ENCODE results near the gene PTPN9.
"Not testable (repeated sequence)": the region's sequence is repeated elsewhere in the genome, so short reads cannot be mapped to it uniquely, and the experiment has no call there.

PTPN9 gene

DNA sequence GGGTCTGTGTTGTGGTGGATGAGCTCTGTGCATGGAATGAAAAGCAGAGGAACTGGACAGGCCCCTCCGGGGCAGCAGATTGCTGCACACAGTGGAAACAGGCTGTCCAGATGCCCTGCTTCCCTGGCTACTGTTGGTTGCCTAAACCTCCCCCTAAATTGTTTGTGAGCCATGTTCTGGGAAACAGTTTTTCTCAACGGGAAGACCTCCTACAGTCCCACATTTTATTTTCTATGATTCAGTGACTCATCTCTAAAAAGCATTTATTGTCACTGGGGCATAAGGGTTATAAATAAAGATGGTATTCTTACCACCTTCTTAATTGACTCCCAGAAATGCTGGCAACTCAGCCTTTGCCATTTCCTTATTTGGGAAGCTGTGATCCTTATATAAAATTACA lies 20.3 kb upstream of the PTPN9 start:
- Histone ChIP-seq H3K9ac (ENCODE audit: low read length in 5 of 5) (no peak overlapping the region), H3K4me3 (ENCODE audit: low read depth in 1 of 5, low read length in 5 of 5) (no peak overlapping the region), H3K9me3 (ENCODE audit: control insufficient read depth in 5 of 5, low read length in 5 of 5) (no peaks in the 10 kb centered on the region), H3K27ac (ENCODE audit: low read depth, low read length) (no peak overlapping the region), H3K27me3 (ENCODE audit: control insufficient read depth in 5 of 5, insufficient read depth in 4 of 5, low read length in 5 of 5) (no peaks in the 10 kb centered on the region), H3K4me1 (ENCODE audit: control insufficient read depth in 5 of 5, insufficient read depth in 5 of 5, low read length in 5 of 5) (peaks cover 0 to 4% (median 2%) of the 10 kb centered on the region in 5 donors), H3K36me3 (ENCODE audit: control insufficient read depth in 5 of 5, insufficient read depth in 5 of 5, low read length in 5 of 5) (peaks cover 12 to 82% (median 58%) of the 10 kb centered on the region in 5 donors)

DNA sequence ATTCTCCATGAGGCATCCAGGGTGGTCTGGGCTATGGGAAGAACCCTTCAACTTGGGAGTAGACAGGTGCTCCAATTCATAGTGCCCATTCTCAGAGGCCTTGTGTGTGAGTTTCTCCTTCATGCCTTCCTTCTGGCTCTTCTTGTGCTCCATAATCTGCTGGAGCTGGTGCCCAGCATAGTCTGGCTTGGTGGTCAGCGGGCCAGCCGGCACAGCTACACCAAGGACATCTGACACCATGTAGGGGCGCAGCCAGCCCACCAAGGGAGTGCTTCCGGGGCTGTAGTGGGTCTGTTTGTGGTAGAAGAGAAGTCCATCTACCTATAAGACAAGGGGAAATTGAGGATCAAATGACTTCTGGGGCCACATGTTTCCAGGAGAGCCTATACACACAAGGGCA lies 19.2 kb upstream of the PTPN9 start:
- Histone ChIP-seq H3K27me3 (ENCODE audit: control insufficient read depth in 5 of 5, insufficient read depth in 4 of 5, low read length in 5 of 5) (no peaks in the 10 kb centered on the region), H3K27ac (ENCODE audit: low read depth, low read length) (no peak overlapping the region), H3K4me3 (ENCODE audit: low read depth in 1 of 5, low read length in 5 of 5) (no peak overlapping the region), H3K36me3 (ENCODE audit: control insufficient read depth in 5 of 5, insufficient read depth in 5 of 5, low read length in 5 of 5) (peaks cover 12 to 74% (median 56%) of the 10 kb centered on the region in 5 donors), H3K4me1 (ENCODE audit: control insufficient read depth in 5 of 5, insufficient read depth in 5 of 5, low read length in 5 of 5) (peaks cover 0 to 4% (median 2%) of the 10 kb centered on the region in 5 donors), H3K9ac (ENCODE audit: low read length in 5 of 5) (peak overlapping the region in 1 of 5 donors; percentile 16), H3K9me3 (ENCODE audit: control insufficient read depth in 5 of 5, low read length in 5 of 5) (no peaks in the 10 kb centered on the region)

DNA sequence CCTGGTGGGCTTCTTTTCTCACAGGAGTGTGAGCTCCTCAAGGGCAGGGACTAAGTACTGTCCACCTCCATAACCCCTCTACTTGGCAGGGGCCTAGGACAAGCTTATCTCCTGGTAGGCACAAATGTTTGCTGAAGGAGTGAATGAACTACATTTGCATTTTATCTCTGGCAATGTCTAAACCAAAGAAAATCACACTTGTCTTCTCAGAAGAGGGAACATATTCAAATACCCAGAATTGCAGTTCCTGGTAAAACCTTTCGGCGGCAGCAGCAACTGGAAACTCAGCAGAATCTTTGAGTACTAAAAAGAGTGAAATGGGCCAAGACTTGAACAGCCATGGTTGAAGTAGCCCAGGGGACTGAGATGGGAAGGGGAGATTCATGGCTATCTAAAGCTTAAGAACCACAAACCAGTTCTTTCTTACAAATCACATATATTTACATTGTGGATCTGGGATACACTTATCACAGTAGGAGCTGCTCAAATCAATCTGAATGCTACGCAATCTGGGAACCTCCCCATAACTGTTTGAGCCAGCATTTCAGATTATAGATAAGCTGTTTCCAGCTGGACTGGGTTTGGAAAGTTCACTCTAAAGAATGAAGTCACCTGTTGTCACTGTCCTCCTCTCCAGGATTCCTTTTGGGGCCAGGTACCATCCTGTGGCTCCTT lies 18.7 kb upstream of the PTPN9 start:
- no peak overlapping the region for H3K4me3 ChIP-seq (ENCODE audit: low read depth in 1 of 5, low read length in 5 of 5)
- no peaks in the 10 kb centered on the region for H3K9me3 ChIP-seq (ENCODE audit: control insufficient read depth in 5 of 5, low read length in 5 of 5)
- H3K4me1 ChIP-seq (ENCODE audit: control insufficient read depth in 5 of 5, insufficient read depth in 5 of 5, low read length in 5 of 5): peaks cover 0 to 4% (median 2%) of the 10 kb centered on the region in 5 donors
- no peak overlapping the region for H3K27ac ChIP-seq (ENCODE audit: low read depth, low read length)
- H3K9ac ChIP-seq (ENCODE audit: low read length in 5 of 5): peak overlapping the region in 1 of 5 donors; percentile 16
- no peaks in the 10 kb centered on the region for H3K27me3 ChIP-seq (ENCODE audit: control insufficient read depth in 5 of 5, insufficient read depth in 4 of 5, low read length in 5 of 5)
- H3K36me3 ChIP-seq (ENCODE audit: control insufficient read depth in 5 of 5, insufficient read depth in 5 of 5, low read length in 5 of 5): peaks cover 12 to 72% (median 56%) of the 10 kb centered on the region in 5 donors

DNA sequence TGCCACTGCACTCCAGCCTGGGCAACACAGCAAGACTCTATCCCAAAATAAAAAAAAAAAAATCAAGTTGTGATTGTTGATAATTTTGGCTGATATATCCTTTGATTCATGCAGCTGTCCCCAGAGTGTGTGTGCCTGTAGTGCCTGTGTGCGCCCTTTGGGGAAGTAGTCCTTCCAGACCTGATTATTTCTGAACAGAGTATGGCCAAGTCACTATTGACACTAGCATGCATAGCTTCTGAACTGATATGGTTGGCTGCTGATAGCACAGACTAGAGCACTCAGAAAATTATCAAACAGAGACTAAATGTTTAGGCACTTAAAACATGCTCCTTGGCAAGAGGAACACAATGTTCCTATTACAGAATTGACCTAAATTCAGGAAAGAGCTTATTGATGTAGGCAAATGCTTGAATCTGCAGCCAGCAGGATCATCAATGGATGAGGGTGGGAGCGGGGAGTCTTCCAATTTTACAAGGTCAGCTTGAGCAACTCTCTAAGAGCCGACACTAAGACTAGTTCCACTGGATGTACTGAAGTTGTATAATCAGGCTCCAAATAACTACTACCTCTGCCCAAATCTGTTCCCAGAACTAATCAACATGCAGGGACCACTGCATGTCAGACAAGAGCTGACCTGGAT lies 17.7 kb upstream of the PTPN9 start:
- Histone ChIP-seq H3K36me3 (ENCODE audit: control insufficient read depth in 5 of 5, insufficient read depth in 5 of 5, low read length in 5 of 5) (peaks cover 12 to 71% (median 56%) of the 10 kb centered on the region in 5 donors), H3K4me3 (ENCODE audit: low read depth in 1 of 5, low read length in 5 of 5) (no peak overlapping the region), H3K9me3 (ENCODE audit: control insufficient read depth in 5 of 5, low read length in 5 of 5) (no peaks in the 10 kb centered on the region), H3K27ac (ENCODE audit: low read depth, low read length) (no peak overlapping the region), H3K9ac (ENCODE audit: low read length in 5 of 5) (no peak overlapping the region), H3K27me3 (ENCODE audit: control insufficient read depth in 5 of 5, insufficient read depth in 4 of 5, low read length in 5 of 5) (no peaks in the 10 kb centered on the region), H3K4me1 (ENCODE audit: control insufficient read depth in 5 of 5, insufficient read depth in 5 of 5, low read length in 5 of 5) (peaks cover 0 to 4% (median 2%) of the 10 kb centered on the region in 5 donors)

DNA sequence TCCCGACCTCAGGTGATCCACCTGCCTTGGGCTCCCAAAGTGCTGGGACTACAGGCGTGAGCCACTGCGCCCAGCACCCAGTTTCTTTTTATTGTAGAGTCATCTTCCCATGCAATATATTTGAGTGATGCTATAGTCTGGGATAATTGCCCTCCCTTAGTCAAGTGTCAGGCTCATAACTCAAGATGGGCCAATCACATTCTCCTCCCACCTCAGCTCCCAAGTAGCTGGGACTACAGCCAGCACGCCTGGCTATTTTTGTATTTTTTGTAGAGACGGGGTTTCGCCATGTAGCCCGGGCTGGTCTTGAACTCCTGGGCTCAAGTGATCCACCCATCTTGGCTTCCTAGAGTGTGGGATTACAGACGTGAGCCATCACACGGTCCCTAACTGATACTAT lies 15.2 kb upstream of the PTPN9 start:
- H3K27ac ChIP-seq (ENCODE audit: low read depth, low read length): no peak overlapping the region
- H3K36me3 ChIP-seq (ENCODE audit: control insufficient read depth in 5 of 5, insufficient read depth in 5 of 5, low read length in 5 of 5): peaks cover 9 to 55% (median 43%) of the 10 kb centered on the region in 5 donors
- H3K9ac ChIP-seq (ENCODE audit: low read length in 5 of 5): no peak overlapping the region
- H3K4me1 ChIP-seq (ENCODE audit: control insufficient read depth in 5 of 5, insufficient read depth in 5 of 5, low read length in 5 of 5): peaks cover 0 to 4% (median 2%) of the 10 kb centered on the region in 5 donors
- no peak overlapping the region for H3K4me3 ChIP-seq (ENCODE audit: low read depth in 1 of 5, low read length in 5 of 5)
- no peaks in the 10 kb centered on the region for H3K27me3 ChIP-seq (ENCODE audit: control insufficient read depth in 5 of 5, insufficient read depth in 4 of 5, low read length in 5 of 5)
- no peaks in the 10 kb centered on the region for H3K9me3 ChIP-seq (ENCODE audit: control insufficient read depth in 5 of 5, low read length in 5 of 5)

DNA sequence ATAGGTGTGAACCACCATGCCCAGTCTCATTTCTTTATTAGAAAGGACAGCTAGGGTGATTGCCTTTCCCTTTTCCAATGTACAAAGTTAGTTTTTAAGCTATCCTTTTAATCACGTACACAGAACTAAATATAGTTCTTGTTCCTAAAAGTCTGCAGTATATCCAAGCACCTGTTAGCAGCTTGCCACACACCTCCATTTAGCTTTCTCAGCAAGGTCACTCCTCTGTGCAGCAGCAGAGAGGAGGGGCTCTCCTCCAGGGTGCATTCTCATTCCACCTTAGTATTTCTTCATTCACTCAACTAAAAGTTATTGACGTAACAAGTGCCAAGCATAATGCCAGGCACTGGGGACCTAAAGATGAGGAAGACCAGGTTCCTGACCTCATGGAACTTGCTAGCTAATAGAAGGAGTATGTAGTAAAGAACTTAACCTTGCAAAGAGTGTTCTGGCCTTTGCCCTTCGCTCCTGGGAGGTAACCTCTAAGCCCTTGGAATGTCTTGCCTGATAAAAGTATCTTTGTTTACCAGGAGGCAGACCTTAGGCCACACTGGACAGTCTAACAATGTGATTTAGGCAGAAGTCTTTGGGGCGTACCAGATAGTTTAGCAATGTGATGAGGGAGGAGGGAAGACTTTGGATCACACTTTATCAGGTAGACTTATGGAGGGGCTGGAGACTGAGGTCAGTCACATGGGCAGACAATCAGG lies 12.7 kb upstream of the PTPN9 start:
- H3K9ac ChIP-seq (ENCODE audit: low read length in 5 of 5): no peak overlapping the region
- H3K9me3 ChIP-seq (ENCODE audit: control insufficient read depth in 5 of 5, low read length in 5 of 5): no peaks in the 10 kb centered on the region
- no peak overlapping the region for H3K4me3 ChIP-seq (ENCODE audit: low read depth in 1 of 5, low read length in 5 of 5)
- no peaks in the 10 kb centered on the region for H3K4me1 ChIP-seq (ENCODE audit: control insufficient read depth in 5 of 5, insufficient read depth in 5 of 5, low read length in 5 of 5)
- no peak overlapping the region for H3K27ac ChIP-seq (ENCODE audit: low read depth, low read length)
- H3K27me3 ChIP-seq (ENCODE audit: control insufficient read depth in 5 of 5, insufficient read depth in 4 of 5, low read length in 5 of 5): no peaks in the 10 kb centered on the region
- H3K36me3 ChIP-seq (ENCODE audit: control insufficient read depth in 5 of 5, insufficient read depth in 5 of 5, low read length in 5 of 5): peaks cover 9 to 31% (median 24%) of the 10 kb centered on the region in 5 donors

DNA sequence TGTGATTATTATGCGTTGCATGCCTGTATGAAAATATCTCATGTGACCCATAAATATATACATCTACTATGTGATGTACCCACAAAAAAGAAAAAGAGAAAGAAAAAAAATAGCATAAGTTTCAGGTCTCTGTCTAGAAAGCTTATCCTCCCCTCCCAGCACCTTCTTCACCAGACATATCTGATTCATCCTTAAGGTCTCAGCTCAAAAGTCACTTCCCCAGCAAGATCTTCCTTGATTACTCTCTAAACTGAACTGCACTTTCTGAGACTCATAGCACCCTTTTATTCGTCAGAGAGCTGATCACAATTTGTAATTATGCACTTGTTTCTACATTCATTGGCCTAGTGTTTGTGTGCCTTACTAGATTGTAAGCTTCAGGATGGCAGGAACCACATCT lies 11.1 kb upstream of the PTPN9 start:
- Histone ChIP-seq H3K4me1 (ENCODE audit: control insufficient read depth in 5 of 5, insufficient read depth in 5 of 5, low read length in 5 of 5) (no peaks in the 10 kb centered on the region), H3K27ac (ENCODE audit: low read depth, low read length) (no peak overlapping the region), H3K36me3 (ENCODE audit: control insufficient read depth in 5 of 5, insufficient read depth in 5 of 5, low read length in 5 of 5) (peaks cover 0 to 20% (median 10%) of the 10 kb centered on the region in 5 donors), H3K4me3 (ENCODE audit: low read depth in 1 of 5, low read length in 5 of 5) (no peak overlapping the region), H3K27me3 (ENCODE audit: control insufficient read depth in 5 of 5, insufficient read depth in 4 of 5, low read length in 5 of 5) (no peaks in the 10 kb centered on the region), H3K9me3 (ENCODE audit: control insufficient read depth in 5 of 5, low read length in 5 of 5) (no peaks in the 10 kb centered on the region), H3K9ac (ENCODE audit: low read length in 5 of 5) (no peak overlapping the region)

DNA sequence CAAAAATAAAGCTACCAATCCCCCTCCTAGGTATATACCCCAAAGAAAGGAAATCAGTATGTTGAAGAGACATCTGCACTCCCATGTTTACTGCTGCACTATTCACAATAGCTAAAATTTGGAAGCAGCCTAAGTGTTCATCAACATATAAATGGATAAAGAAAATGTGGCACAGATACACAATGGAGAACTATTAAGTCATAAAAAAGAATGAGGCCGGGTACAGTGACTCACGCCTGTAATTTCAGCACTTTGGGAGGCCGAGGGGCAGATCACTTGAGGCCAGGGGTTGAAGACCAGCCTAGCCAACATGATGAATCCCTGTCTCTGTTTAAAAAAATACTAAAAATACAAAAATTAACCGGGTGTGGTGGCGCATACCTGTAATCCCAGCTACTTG lies 10.0 kb upstream of the PTPN9 start:
- Histone ChIP-seq H3K9me3 (ENCODE audit: control insufficient read depth in 5 of 5, low read length in 5 of 5) (no peaks in the 10 kb centered on the region), H3K9ac (ENCODE audit: low read length in 5 of 5) (no peak overlapping the region), H3K36me3 (ENCODE audit: control insufficient read depth in 5 of 5, insufficient read depth in 5 of 5, low read length in 5 of 5) (peaks cover 0 to 12% (median 4%) of the 10 kb centered on the region in 5 donors), H3K4me1 (ENCODE audit: control insufficient read depth in 5 of 5, insufficient read depth in 5 of 5, low read length in 5 of 5) (no peaks in the 10 kb centered on the region), H3K4me3 (ENCODE audit: low read depth in 1 of 5, low read length in 5 of 5) (no peak overlapping the region), H3K27ac (ENCODE audit: low read depth, low read length) (no peak overlapping the region), H3K27me3 (ENCODE audit: control insufficient read depth in 5 of 5, insufficient read depth in 4 of 5, low read length in 5 of 5) (no peaks in the 10 kb centered on the region)

DNA sequence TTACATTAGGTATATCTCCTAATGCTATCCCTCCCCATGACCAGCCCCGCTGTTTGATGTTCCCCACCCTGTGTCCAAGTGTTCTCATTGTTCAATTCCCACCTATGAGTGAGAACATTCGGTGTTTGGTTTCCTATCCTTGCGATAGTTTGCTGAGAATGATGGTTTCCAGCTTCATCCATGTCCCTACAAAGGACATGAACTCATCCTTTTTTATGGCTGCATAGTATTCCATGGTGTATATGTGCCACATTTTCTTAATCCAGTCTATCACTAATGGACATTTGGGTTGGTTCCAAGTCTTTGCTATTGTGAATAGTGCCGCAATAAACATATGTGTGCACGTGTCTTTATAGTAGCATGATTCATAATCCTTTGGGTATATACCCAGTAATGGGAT lies 7.3 kb upstream of the PTPN9 start:
- H3K4me1 ChIP-seq (ENCODE audit: control insufficient read depth in 5 of 5, insufficient read depth in 5 of 5, low read length in 5 of 5); H3K27ac ChIP-seq (ENCODE audit: low read depth, low read length); H3K27me3 ChIP-seq (ENCODE audit: control insufficient read depth in 5 of 5, insufficient read depth in 4 of 5, low read length in 5 of 5): not testable (repeated sequence)

DNA sequence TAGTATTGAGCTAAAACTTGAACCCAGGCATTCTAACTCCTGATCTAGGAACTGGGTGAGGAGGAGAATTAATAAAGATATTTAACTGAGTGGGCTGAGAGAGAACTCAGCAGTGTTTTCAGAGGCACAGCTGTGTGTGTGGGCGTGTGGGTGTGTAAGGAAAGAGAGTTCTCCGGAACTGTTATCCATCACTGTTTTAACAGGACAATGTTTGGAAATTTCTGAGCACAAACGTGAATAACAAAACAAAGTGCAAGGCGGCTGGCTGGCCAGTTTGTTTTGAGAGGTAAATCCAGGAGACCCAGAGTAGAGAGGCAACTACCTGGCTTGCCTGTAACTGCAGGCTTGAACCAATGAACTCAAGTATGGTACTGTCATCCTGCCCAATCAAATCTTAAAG lies 5.0 kb upstream of the PTPN9 start:
- no peak overlapping the region for H3K4me3 ChIP-seq (ENCODE audit: low read depth in 1 of 5, low read length in 5 of 5)

More for the DNA sequence above, 7.3 kb upstream of the PTPN9 start:
- not testable (repeated sequence) for H3K9ac ChIP-seq (ENCODE audit: low read length in 5 of 5); H3K36me3 ChIP-seq (ENCODE audit: control insufficient read depth in 5 of 5, insufficient read depth in 5 of 5, low read length in 5 of 5); H3K4me3 ChIP-seq (ENCODE audit: low read depth in 1 of 5, low read length in 5 of 5); H3K9me3 ChIP-seq (ENCODE audit: control insufficient read depth in 5 of 5, low read length in 5 of 5)

More for the DNA sequence above, 5.0 kb upstream of the PTPN9 start:
- Histone ChIP-seq H3K27ac (ENCODE audit: low read depth, low read length) (no peak overlapping the region), H3K4me1 (ENCODE audit: control insufficient read depth in 5 of 5, insufficient read depth in 5 of 5, low read length in 5 of 5) (peaks cover 0 to 7% (median 6%) of the 10 kb centered on the region in 5 donors), H3K27me3 (ENCODE audit: control insufficient read depth in 5 of 5, insufficient read depth in 4 of 5, low read length in 5 of 5) (no peaks in the 10 kb centered on the region), H3K36me3 (ENCODE audit: control insufficient read depth in 5 of 5, insufficient read depth in 5 of 5, low read length in 5 of 5) (no peaks in the 10 kb centered on the region), H3K9ac (ENCODE audit: low read length in 5 of 5) (no peak overlapping the region), H3K9me3 (ENCODE audit: control insufficient read depth in 5 of 5, low read length in 5 of 5) (no peaks in the 10 kb centered on the region)

All from subcutaneous abdominal adipose tissue (tissue), 5 donors.